ENCODE measurements around the gene GBA2. TPM values are rescaled to one million over a fixed set of nuclear protein-coding genes. Genes with fewer than 3 reads are reported as not detected.

GBA2 gene
- total RNA-seq, 1 donor from 2014 or later: 44.8 TPM

DNA sequence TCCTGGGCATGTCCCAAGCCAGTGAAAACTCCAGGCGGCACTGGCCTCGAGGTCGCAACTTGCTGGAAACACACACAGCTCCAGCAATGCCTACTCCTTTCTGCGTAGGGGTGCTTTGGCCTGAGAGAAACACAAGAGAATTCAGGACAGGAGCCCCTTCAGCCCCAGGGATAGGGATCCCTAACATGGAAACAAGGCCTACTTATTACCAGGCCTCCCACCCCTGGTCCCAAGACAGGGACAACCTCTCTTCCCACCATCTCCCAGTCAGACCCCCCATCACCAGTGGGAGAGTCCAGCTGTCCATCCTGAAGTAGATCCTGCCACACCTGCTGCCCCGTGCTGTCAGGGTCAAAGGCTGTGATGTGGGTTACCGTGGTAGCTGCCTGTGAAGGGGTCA lies 8.8 kb downstream of the GBA2 start:
- H3K36me3 ChIP-seq: no peaks in the 10 kb centered on the region

GRCh38 chr9:35738924-35739323 lies 10.1 kb downstream of the GBA2 start:
- peaks cover 40% of the 10 kb centered on the region for H3K36me3 Mint-ChIP-seq
- H3K4me3 Mint-ChIP-seq: peak overlapping the region; percentile 52
- peaks cover 7% of the 10 kb centered on the region for H3K4me1 Mint-ChIP-seq
- no peaks in the 10 kb centered on the region for H3K27me3 Mint-ChIP-seq (ENCODE audit: insufficient read depth, low read depth)
- no peaks in the 10 kb centered on the region for H3K4me1 ChIP-seq
- peaks cover 25% of the 10 kb centered on the region for H3F3A ChIP-seq (ENCODE audit: low read depth)
- H3K79me2 ChIP-seq (ENCODE audit: low read depth): peaks cover 9% of the 10 kb centered on the region
- no peak overlapping the region for H3K27ac Mint-ChIP-seq
- peaks cover 5% of the 10 kb centered on the region for H4K20me1 ChIP-seq (ENCODE audit: low read depth)
- no peak for DNase-seq (ENCODE audit: low spot score)
- H3K4me2 ChIP-seq: no peak overlapping the region
- H3K27ac ChIP-seq: no peak overlapping the region
- H3K4me3 ChIP-seq: no peak overlapping the region
- H3K9me3 Mint-ChIP-seq: no peaks in the 10 kb centered on the region
- no peaks in the 10 kb centered on the region for H3K36me3 ChIP-seq
- no peak overlapping the region for H3K9ac ChIP-seq
- TF ChIP-seq EZH2phosphoT487 (IDR thresholded peaks at IDR 0.05): no peak
- TF ChIP-seq, protein P1, sequence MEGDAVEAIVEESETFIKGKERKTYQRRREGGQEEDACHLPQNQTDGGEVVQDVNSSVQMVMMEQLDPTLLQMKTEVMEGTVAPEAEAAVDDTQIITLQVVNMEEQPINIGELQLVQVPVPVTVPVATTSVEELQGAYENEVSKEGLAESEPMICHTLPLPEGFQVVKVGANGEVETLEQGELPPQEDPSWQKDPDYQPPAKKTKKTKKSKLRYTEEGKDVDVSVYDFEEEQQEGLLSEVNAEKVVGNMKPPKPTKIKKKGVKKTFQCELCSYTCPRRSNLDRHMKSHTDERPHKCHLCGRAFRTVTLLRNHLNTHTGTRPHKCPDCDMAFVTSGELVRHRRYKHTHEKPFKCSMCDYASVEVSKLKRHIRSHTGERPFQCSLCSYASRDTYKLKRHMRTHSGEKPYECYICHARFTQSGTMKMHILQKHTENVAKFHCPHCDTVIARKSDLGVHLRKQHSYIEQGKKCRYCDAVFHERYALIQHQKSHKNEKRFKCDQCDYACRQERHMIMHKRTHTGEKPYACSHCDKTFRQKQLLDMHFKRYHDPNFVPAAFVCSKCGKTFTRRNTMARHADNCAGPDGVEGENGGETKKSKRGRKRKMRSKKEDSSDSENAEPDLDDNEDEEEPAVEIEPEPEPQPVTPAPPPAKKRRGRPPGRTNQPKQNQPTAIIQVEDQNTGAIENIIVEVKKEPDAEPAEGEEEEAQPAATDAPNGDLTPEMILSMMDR (IDR thresholded peaks at IDR 0.05): no peak
- no peak for TF ChIP-seq EZH2 (IDR thresholded peaks at IDR 0.05)
- no peaks in the 10 kb centered on the region for H3K27me3 ChIP-seq
- H3K9me3 ChIP-seq (ENCODE audit: low read depth): no peaks in the 10 kb centered on the region
- H2AFZ ChIP-seq (replicated peaks): no peak overlapping the region

More for the DNA sequence above, 8.8 kb downstream of the GBA2 start:
- DNase-seq (ENCODE audit: low spot score): no peak
- no peak overlapping the region for H3K27ac ChIP-seq
- Mint-ChIP-seq H3K27ac (no peak overlapping the region), H3K4me3 (no peak overlapping the region), H3K36me3 (peaks cover 44% of the 10 kb centered on the region), H3K27me3 (ENCODE audit: insufficient read depth, low read depth) (peaks cover 3% of the 10 kb centered on the region), H3K9me3 (no peaks in the 10 kb centered on the region), H3K4me1 (peaks cover 3% of the 10 kb centered on the region)
- no peak overlapping the region for H3K4me2 ChIP-seq
- H3K4me1 ChIP-seq: no peaks in the 10 kb centered on the region
- no peaks in the 10 kb centered on the region for H3K9me3 ChIP-seq (ENCODE audit: low read depth)
- H3K79me2 ChIP-seq (ENCODE audit: low read depth): peaks cover 12% of the 10 kb centered on the region
- H3K9ac ChIP-seq: no peak overlapping the region
- H3K4me3 ChIP-seq: no peak overlapping the region
- no peak for TF ChIP-seq EZH2phosphoT487 (IDR thresholded peaks at IDR 0.05)
- TF ChIP-seq, protein P1 (IDR thresholded peaks at IDR 0.05): no peak
- TF ChIP-seq EZH2 (IDR thresholded peaks at IDR 0.05): no peak
- no peak overlapping the region for H2AFZ ChIP-seq (replicated peaks)
- peaks cover 18% of the 10 kb centered on the region for H3F3A ChIP-seq (ENCODE audit: low read depth)
- H4K20me1 ChIP-seq (ENCODE audit: low read depth): peaks cover 14% of the 10 kb centered on the region
- H3K27me3 ChIP-seq: no peaks in the 10 kb centered on the region

- H3K4me1 Mint-ChIP-seq: peaks cover 12% of the 10 kb centered on the region
- no peak for TF ChIP-seq EZH2phosphoT487 (IDR thresholded peaks at IDR 0.05)
- TF ChIP-seq, protein P1 (IDR thresholded peaks at IDR 0.05): no peak
- no peak for TF ChIP-seq EZH2 (IDR thresholded peaks at IDR 0.05)
- Histone ChIP-seq H3K27me3 (no peaks in the 10 kb centered on the region), H4K20me1 (ENCODE audit: low read depth) (no peaks in the 10 kb centered on the region), H3F3A (ENCODE audit: low read depth) (peaks cover 32% of the 10 kb centered on the region), H3K9ac (no peak overlapping the region), H3K4me1 (peaks cover 6% of the 10 kb centered on the region), H2AFZ (replicated peaks) (no peak overlapping the region), H3K9me3 (ENCODE audit: low read depth) (no peaks in the 10 kb centered on the region), H3K79me2 (ENCODE audit: low read depth) (peaks cover 15% of the 10 kb centered on the region), H3K4me2 (no peak overlapping the region), H3K27ac (no peak overlapping the region), H3K36me3 (no peaks in the 10 kb centered on the region), H3K4me3 (no peak overlapping the region)
- H3K27ac Mint-ChIP-seq: no peak overlapping the region
- H3K36me3 Mint-ChIP-seq: peaks cover 34% of the 10 kb centered on the region
- H3K9me3 Mint-ChIP-seq: no peaks in the 10 kb centered on the region
- no peak overlapping the region for H3K4me3 Mint-ChIP-seq
- no peaks in the 10 kb centered on the region for H3K27me3 Mint-ChIP-seq (ENCODE audit: insufficient read depth, low read depth)
- no peak for DNase-seq (ENCODE audit: low spot score)
These were observed 10.8 kb downstream of the GBA2 start for GRCh38 chr9:35738186-35738585.
